ENCODE results near the gene CTU2. TPM values are rescaled to one million over a fixed set of nuclear protein-coding genes. Genes with fewer than 3 reads are reported as not detected.

The CTU2 gene
- total RNA-seq, 4 donors from 2014 or later, result 2.8 to 5.6 (median 4.2) TPM; not detected in 1

DNA sequence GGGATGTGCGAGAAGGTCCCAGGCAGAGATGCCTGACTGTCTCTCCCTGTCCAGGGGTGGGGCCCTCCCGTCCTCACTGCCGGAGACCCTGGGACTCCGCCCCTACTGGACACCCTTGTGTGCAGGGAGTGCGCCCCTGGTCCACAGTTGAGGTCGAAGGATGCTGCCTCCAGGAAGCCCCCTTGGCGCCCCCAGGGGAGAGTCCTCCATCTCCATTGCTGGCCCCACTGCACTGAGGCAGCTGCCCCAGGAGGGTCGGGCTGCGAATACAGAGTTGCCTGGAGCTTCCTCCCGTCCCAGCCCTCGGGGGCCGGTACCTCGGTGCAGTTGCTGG is 26.6 kb downstream of the CTU2 start:
- H3K27me3 ChIP-seq, result no peaks in the 10 kb centered on the region
- peaks cover 0 to 24% (median 1%) of the 10 kb centered on the region in 4 donors for H3K36me3 ChIP-seq
- DNase-seq, result no peak
- H3K27ac ChIP-seq, result no peak overlapping the region
- in situ Hi-C loops (cut with MboI; ENCODE audit: low pct_ligation_motif_present in 1 of 4, low pct_unique_long_range_greater_than_20kb in 1 of 4, low sequenced_read_pairs in 3 of 4) (loop anchor here in 1 of 4 donors (25.0 kb wide), 1 partner anchor 479 kb away; the partner anchor contains the start of genes SLC22A31 and ZNF778), intact Hi-C loops (cut with DNase I; ENCODE audit: low total_unique reads) (no loop called here)
- WGBS, 2 donors (ENCODE audit: low coverage in 1 of 2), result 85% methylated on average over 7 of the region's 13 CpGs; no CpG with 5 or more reads in 1 of the 2 donors
- peaks cover 0 to 6% (median 3%) of the 10 kb centered on the region in 4 donors for H3K4me1 ChIP-seq
- H3K4me3 ChIP-seq, result no peak overlapping the region
- TF ChIP-seq, protein P1, sequence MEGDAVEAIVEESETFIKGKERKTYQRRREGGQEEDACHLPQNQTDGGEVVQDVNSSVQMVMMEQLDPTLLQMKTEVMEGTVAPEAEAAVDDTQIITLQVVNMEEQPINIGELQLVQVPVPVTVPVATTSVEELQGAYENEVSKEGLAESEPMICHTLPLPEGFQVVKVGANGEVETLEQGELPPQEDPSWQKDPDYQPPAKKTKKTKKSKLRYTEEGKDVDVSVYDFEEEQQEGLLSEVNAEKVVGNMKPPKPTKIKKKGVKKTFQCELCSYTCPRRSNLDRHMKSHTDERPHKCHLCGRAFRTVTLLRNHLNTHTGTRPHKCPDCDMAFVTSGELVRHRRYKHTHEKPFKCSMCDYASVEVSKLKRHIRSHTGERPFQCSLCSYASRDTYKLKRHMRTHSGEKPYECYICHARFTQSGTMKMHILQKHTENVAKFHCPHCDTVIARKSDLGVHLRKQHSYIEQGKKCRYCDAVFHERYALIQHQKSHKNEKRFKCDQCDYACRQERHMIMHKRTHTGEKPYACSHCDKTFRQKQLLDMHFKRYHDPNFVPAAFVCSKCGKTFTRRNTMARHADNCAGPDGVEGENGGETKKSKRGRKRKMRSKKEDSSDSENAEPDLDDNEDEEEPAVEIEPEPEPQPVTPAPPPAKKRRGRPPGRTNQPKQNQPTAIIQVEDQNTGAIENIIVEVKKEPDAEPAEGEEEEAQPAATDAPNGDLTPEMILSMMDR (IDR thresholded peaks at IDR 0.05), result no peak
- TF ChIP-seq EP300 (IDR thresholded peaks at IDR 0.05; ENCODE audit: low read depth) (no peak), POLR2A (IDR thresholded peaks at IDR 0.05) (no peak), POLR2AphosphoS5 (IDR thresholded peaks at IDR 0.05) (no peak)
- no peaks in the 10 kb centered on the region for H3K9me3 ChIP-seq

DNA sequence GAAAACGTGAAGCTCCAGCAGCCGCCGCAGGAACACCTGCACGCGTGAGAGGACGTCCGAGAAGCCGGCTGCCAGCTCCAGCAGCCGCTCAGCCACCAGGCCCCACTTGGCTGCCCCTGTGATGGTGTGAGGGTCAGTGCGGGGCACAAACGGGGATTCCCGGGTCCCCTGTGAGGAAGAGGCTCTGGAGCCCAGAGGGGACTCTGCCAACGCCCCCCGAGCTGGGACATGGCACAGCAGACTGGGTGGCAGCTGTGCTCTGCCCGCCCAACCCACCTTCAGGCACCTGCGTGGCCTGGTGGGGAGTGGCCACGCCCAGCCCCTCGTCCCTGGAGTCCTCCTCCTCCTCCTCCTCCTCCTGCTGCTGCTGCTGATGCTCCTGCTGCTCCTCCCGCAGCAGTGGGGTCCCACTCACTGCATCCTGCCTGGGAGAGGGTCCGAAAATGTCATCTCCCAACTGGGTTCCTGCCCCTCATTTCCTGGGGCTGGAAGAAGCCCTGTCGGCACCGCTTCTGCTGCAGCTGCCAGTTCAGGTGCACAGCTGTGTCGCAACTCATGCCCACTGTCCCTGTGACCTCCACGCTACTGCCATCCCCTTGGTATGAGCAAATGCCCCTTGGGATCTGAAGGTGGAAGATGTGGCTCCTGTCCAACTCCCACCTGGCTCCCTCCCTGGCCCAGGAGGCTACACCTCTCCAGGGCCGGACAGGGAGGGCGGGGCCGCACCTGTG is 27.5 kb downstream of the CTU2 start:
- Histone ChIP-seq H3K36me3 (peaks cover 0 to 24% (median 1%) of the 10 kb centered on the region in 4 donors), H3K27me3 (no peaks in the 10 kb centered on the region), H3K9me3 (no peaks in the 10 kb centered on the region), H3K27ac (no peak overlapping the region), H3K4me1 (peaks cover 0 to 6% (median 3%) of the 10 kb centered on the region in 4 donors), H3K4me3 (no peak overlapping the region)
- in situ Hi-C loops (cut with MboI; ENCODE audit: low pct_ligation_motif_present in 1 of 4, low pct_unique_long_range_greater_than_20kb in 1 of 4, low sequenced_read_pairs in 3 of 4) (loop anchor here in 1 of 4 donors (25.0 kb wide), 1 partner anchor 479 kb away; the partner anchor contains the start of genes SLC22A31 and ZNF778), intact Hi-C loops (cut with DNase I; ENCODE audit: low total_unique reads) (no loop called here)
- no peak for TF ChIP-seq POLR2A (IDR thresholded peaks at IDR 0.05)
- TF ChIP-seq POLR2AphosphoS5 (IDR thresholded peaks at IDR 0.05), result no peak
- no peak for TF ChIP-seq EP300 (IDR thresholded peaks at IDR 0.05; ENCODE audit: low read depth)
- TF ChIP-seq, protein P1 (IDR thresholded peaks at IDR 0.05), result no peak
- DNase-seq, result no peak
- WGBS, 2 donors (ENCODE audit: low coverage in 1 of 2), result 94% methylated on average over 23 of the region's 27 CpGs; no CpG with 5 or more reads in 1 of the 2 donors

DNA sequence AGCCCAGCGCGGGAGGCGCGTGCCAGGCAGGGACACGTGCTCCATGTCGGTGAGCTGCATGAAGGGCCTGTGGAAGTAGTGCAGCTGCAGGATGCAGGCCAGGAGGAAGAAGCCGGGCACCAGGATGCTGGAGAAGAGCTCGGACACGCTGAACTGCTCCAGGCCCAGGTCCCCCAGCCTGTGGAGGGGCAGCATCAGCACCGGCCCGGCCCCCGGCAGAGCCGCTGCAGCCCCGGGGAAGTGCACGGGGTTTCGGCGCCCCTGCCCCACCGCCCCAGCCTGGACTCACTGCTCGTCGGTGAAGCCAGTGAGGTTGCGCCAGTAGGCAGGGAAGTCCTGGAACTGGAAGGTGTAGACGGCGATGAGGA is 28.0 kb downstream of the CTU2 start:
- Histone ChIP-seq H3K4me3 (no peak overlapping the region), H3K36me3 (peaks cover 0 to 24% (median 1%) of the 10 kb centered on the region in 4 donors), H3K9me3 (no peaks in the 10 kb centered on the region), H3K4me1 (peaks cover 0 to 6% (median 3%) of the 10 kb centered on the region in 4 donors), H3K27ac (no peak overlapping the region), H3K27me3 (no peaks in the 10 kb centered on the region)
- 90% methylated on average over 13 of the region's 23 CpGs; no CpG with 5 or more reads in 1 of the 2 donors for WGBS, 2 donors (ENCODE audit: low coverage in 1 of 2)
- in situ Hi-C loops (cut with MboI; ENCODE audit: low pct_ligation_motif_present in 1 of 4, low pct_unique_long_range_greater_than_20kb in 1 of 4, low sequenced_read_pairs in 3 of 4) (loop anchor here in 1 of 4 donors (25.0 kb wide), 1 partner anchor 478 kb away; the partner anchor contains the start of genes SLC22A31 and ZNF778), intact Hi-C loops (cut with DNase I; ENCODE audit: low total_unique reads) (no loop called here)
- TF ChIP-seq POLR2A (IDR thresholded peaks at IDR 0.05) (no peak), POLR2AphosphoS5 (IDR thresholded peaks at IDR 0.05) (no peak), EP300 (IDR thresholded peaks at IDR 0.05; ENCODE audit: low read depth) (no peak)
- TF ChIP-seq, protein P1 (IDR thresholded peaks at IDR 0.05), result no peak
- DNase-seq, result no peak

DNA sequence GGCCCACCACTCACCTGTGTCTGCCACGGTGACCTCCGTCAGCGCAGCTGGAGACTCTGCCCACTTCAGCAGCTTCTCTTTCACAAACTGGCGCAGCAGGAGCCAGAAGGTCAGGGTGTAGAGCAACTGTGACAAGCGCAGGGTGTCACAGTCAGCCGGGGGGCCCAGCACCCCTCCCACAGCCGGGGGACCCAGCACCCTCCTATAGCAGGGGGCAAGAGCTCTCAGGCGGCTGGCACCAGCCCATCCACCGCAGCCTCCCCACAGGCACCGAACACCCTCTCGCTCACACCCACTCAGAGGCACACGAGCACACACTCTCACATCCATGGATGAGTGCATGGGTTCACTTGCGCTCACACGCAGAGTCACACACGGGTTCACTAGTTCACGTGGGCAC is 28.8 kb downstream of the CTU2 start:
- intact Hi-C loops (cut with DNase I; ENCODE audit: low total_unique reads) (no loop called here), in situ Hi-C loops (cut with MboI; ENCODE audit: low pct_ligation_motif_present in 1 of 4, low pct_unique_long_range_greater_than_20kb in 1 of 4, low sequenced_read_pairs in 3 of 4) (loop anchor here in 1 of 4 donors (25.0 kb wide), 1 partner anchor 477 kb away; the partner anchor contains the start of genes SLC22A31 and ZNF778)
- Histone ChIP-seq H3K4me3 (no peak overlapping the region), H3K27me3 (no peaks in the 10 kb centered on the region), H3K36me3 (peaks cover 0 to 24% (median 1%) of the 10 kb centered on the region in 4 donors), H3K9me3 (no peaks in the 10 kb centered on the region), H3K4me1 (peaks cover 0 to 6% (median 3%) of the 10 kb centered on the region in 4 donors), H3K27ac (no peak overlapping the region)
- WGBS, 2 donors (ENCODE audit: low coverage in 1 of 2), result 93% methylated on average over 16 of the region's 16 CpGs; no CpG with 5 or more reads in 1 of the 2 donors
- TF ChIP-seq POLR2A (IDR thresholded peaks at IDR 0.05) (no peak), EP300 (IDR thresholded peaks at IDR 0.05; ENCODE audit: low read depth) (no peak), POLR2AphosphoS5 (IDR thresholded peaks at IDR 0.05) (no peak)
- TF ChIP-seq, protein P1 (IDR thresholded peaks at IDR 0.05), result no peak
- DNase-seq, result no peak

All from transverse colon (tissue), 4 donors.